H1 (cell line): Measurements from ENCODE around the gene CACUL1. TPM values are rescaled to one million over a fixed set of nuclear protein-coding genes. Genes with fewer than 3 reads are reported as not detected.

Source experiments
- ASH2L ChIP-seq: fragments of 200-600, 300-600 bp; sonication (generic); IDR thresholded peaks from one replicate; pipeline ENCODE4 v1.7.1; 2017; ENCODE audit warnings: low read length
- HDAC2 ChIP-seq, 2 experiments: fragments of 300-600 bp in 1 of 2; sonication (generic) in 1 of 2; IDR thresholded peaks; 2 replicates each; pipeline ENCODE4 v1.6.1; 2011 to 2012; ENCODE audit warnings: low read depth in 2 of 2, low read length in 2 of 2, mild to moderate bottlenecking in 2 of 2, moderate library complexity in 2 of 2, borderline replicate concordance in 1 of 2, inconsistent platforms in 1 of 2
- SIX5 ChIP-seq: IDR thresholded peaks from 2 replicates; pipeline ENCODE4 v1.6.1; 2011; ENCODE audit warnings: mild to moderate bottlenecking, low read depth, low read length
- polyA plus RNA-seq, 7 experiments: library from polyadenylated mRNA; depleted of rRNA in 3 of 7; stranded (reverse) in 5 of 7; unstranded in 2 of 7; fragments of >200 nt in 5 of 7; fragments of 200-250 nt in 2 of 7; gene quantifications; 1 replicate in 5 of 7; 2 replicates in 1 of 7; 4 replicates in 1 of 7; pipeline versions ENCODE4 v1.2.1 to v1.2.3, GENCODE V29; 2011 to 2013; ENCODE audit warnings: missing spikeins in 2 of 7, mixed read lengths in 2 of 7
- total RNA-seq: library from RNA; stranded (reverse); fragmentation: NEBNext Ultra II Directional; extraction: Animal tissue kit (Norgen Biotek cat#: 25700); gene quantifications from 2 replicates; pipeline ENCODE4 v1.2.1, GENCODE V29; 2021
- TF ChIP-seq, protein P1 (sequence below): IDR thresholded peaks from 2 replicates; pipeline ENCODE4 v1.6.1; 2012; ENCODE audit warnings: inconsistent platforms

CACUL1 gene
- total and polyA plus RNA-seq, 2 of the 8 experiments (the other 6 are each of a cell fraction or from before 2014, with no cell fraction given) = 6.5 to 34.2 TPM

DNA sequence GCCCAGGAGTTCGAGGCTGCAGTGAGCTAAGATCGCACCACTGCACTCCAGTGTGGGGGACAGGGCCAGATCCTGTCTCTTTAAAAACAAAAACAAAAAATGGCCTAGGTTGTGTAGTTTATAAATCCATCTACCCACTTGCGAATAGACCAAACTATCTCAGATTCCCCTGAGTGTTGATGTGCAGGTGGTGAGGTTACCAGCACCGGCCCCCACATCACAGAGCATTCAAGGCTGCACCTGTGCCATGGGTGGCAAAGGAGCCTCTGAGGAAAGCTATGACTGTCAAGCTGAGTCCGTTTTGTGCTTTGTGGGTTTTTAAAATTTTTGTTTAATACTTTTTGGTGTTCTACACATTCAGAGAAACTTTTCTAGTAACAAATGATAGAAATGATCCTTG, 30.8 kb upstream of the CACUL1 start (continued):
- TF ChIP-seq, protein P1, sequence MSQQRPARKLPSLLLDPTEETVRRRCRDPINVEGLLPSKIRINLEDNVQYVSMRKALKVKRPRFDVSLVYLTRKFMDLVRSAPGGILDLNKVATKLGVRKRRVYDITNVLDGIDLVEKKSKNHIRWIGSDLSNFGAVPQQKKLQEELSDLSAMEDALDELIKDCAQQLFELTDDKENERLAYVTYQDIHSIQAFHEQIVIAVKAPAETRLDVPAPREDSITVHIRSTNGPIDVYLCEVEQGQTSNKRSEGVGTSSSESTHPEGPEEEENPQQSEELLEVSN = no peak
- no peak for TF ChIP-seq ASH2L
- TF ChIP-seq SIX5 = no peak
- no peak for TF ChIP-seq HDAC2 (IDR thresholded peaks at IDR 0.05; ENCODE audit: borderline replicate concordance in 1 of 2, low read depth in 2 of 2, low read length in 2 of 2)
